Brain microvascular endothelial cell (primary cell): ENCODE measurements around the gene EMCN.
"Not testable (repeated sequence)": the region's sequence is repeated elsewhere in the genome, so short reads cannot be mapped to it uniquely, and the experiment has no call there.

Experiments
- DNase-seq: peaks from one replicate; pipeline ENCODE4 v3.0.0-alpha.2; 2020
- H3K27ac ChIP-seq: fragments of 250-450 bp; sonication (Bioruptor Pico); 2 replicates; pipeline ENCODE4 v1.5.1; 2020; ENCODE audit warnings: mild to moderate bottlenecking, moderate library complexity
- H3K27me3 ChIP-seq: fragments of 250-450 bp; sonication (Bioruptor Pico); replicated peaks from 2 replicates; pipeline ENCODE4 v1.5.1; 2020; ENCODE audit warnings: mild to moderate bottlenecking
- H3K36me3 ChIP-seq: fragments of 250-450 bp; sonication (Bioruptor Pico); replicated peaks from 2 replicates; pipeline ENCODE4 v1.5.1; 2020; ENCODE audit warnings: mild to moderate bottlenecking
- H3K4me3 ChIP-seq: 2 replicates; pipeline ENCODE4 v1.5.1; 2011; ENCODE audit warnings: low read depth, mild to moderate bottlenecking, control low read depth, low read length, moderate library complexity
- in situ Hi-C: cut with HindIII; loops from 2 replicates; pipeline ENCODE4 v1.10.0; 2017; ENCODE audit warnings: low sequenced_read_pairs, low pct_ligation_motif_present
- TF ChIP-seq, protein P1 (sequence below): IDR thresholded peaks from 2 replicates; pipeline ENCODE4 v1.5.1; 2011; ENCODE audit warnings: low read depth, mild to moderate bottlenecking, moderate library complexity, low read length, control low read depth, inconsistent platforms; ENCODE audit errors: missing control alignments

Gene EMCN

DNA sequence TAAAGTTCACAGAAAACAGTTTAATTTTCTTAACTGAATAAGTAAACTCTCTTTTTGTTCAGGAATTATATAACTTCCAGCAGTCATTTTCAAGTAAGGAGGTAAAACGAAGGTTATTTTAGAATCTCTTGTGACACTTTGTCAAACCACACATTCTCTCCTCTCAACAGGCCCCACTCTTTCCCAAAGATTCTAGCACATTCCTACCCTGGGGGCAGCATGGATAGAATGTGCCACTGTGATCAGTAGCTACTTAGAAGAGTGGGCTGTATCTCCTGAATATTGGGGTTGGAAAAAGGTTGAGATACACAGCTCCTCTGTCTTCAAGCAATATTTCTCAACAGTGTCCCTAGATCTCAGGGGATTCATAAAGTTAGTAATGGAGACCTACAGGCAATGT lies 157.6 kb downstream of the EMCN start:
- no peak for DNase-seq
- no peaks in the 10 kb centered on the region for H3K27me3 ChIP-seq
- in situ Hi-C loops, result no loop called here
- TF ChIP-seq, protein P1, sequence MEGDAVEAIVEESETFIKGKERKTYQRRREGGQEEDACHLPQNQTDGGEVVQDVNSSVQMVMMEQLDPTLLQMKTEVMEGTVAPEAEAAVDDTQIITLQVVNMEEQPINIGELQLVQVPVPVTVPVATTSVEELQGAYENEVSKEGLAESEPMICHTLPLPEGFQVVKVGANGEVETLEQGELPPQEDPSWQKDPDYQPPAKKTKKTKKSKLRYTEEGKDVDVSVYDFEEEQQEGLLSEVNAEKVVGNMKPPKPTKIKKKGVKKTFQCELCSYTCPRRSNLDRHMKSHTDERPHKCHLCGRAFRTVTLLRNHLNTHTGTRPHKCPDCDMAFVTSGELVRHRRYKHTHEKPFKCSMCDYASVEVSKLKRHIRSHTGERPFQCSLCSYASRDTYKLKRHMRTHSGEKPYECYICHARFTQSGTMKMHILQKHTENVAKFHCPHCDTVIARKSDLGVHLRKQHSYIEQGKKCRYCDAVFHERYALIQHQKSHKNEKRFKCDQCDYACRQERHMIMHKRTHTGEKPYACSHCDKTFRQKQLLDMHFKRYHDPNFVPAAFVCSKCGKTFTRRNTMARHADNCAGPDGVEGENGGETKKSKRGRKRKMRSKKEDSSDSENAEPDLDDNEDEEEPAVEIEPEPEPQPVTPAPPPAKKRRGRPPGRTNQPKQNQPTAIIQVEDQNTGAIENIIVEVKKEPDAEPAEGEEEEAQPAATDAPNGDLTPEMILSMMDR, result no peak
- no peak overlapping the region for H3K27ac ChIP-seq
- H3K4me3 ChIP-seq, result no peak overlapping the region
- no peaks in the 10 kb centered on the region for H3K36me3 ChIP-seq

DNA sequence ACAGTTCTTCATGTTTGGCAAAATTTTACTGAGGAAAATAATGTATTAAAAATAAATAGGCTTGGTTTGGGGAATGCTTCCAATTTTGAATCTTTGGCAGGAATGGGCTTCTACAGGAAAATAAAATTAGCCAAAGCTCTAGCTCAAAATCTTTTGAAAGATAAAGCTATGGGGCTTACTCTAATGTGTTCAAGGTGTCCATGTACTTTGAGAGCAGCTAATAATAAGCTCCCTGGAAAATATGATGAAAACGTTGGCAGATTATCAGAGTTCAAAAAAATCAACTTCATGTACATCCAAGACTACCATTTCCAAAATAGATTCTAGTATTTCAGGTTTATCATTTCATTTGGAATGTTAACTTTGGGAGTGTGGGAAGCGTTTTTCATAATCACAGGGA lies 158.4 kb downstream of the EMCN start:
- Histone ChIP-seq H3K36me3 (no peaks in the 10 kb centered on the region), H3K27me3 (no peaks in the 10 kb centered on the region), H3K27ac (no peak overlapping the region), H3K4me3 (no peak overlapping the region)
- DNase-seq, result no peak
- TF ChIP-seq, protein P1, result no peak
- in situ Hi-C loops, result no loop called here

DNA sequence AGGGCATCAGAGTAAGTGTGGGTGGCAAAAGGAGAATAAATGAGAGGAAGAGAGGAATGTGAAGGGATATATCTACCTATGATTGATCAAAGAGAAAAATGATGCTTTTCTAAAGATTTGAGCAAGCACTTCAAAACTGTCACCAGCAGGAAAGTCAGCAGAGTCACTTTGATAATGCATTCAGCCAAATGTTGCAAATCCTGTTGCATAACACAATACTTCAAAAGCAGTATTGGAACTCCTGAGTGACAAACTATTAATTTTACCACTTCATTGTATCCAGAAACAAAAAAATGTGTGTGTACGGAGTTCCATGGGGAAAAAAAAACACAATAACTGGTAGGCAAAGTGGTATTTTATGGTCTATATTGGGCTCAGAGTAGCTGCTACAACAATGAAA lies 160.3 kb downstream of the EMCN start:
- DNase-seq, result no peak
- in situ Hi-C loops, result no loop called here
- Histone ChIP-seq H3K36me3 (no peaks in the 10 kb centered on the region), H3K4me3 (no peak overlapping the region), H3K27me3 (no peaks in the 10 kb centered on the region), H3K27ac (no peak overlapping the region)
- TF ChIP-seq, protein P1, result no peak

DNA sequence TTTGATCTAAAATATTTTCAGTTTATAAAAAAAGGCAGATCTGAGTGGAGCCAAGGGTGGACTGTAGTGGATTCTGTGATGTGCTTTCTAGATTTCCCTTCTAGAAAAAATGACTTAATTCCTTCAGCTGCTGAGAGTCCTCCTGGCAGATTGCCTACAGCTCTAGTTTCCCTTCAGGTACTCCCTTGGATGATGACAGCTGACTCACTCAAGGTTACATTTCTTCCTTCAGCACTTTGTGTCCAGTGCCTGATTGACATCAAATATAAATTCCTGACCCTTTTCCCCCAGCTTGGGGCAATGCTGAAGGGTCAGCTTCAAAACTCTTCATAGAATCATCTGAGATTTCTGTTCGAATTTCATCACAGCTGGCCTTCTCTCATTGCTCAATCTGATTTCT lies 161.7 kb downstream of the EMCN start:
- no peak overlapping the region for H3K4me3 ChIP-seq
- no peaks in the 10 kb centered on the region for H3K36me3 ChIP-seq
- no peaks in the 10 kb centered on the region for H3K27me3 ChIP-seq
- no peak overlapping the region for H3K27ac ChIP-seq
- in situ Hi-C loops, result no loop called here
- TF ChIP-seq, protein P1, result no peak
- DNase-seq, result no peak

DNA sequence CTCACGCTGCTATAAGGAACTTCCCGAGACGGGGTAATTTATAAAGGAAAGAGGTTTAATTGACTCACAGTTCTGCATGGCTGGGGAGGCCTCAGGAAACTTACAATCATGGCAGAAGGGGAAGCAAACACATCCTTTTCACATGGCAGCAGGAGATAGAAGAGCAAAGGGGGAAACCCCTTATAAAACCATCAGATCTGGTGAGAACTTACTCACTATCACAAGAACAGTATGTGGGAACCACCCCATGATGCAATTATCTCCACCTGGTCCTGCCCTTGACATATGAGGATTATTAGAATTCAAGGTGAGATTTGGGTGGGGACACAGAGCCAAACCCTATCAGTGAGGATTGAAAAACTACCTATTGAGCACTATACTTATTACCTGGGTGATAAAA lies 165.5 kb downstream of the EMCN start:
- H3K36me3 ChIP-seq, H3K27ac ChIP-seq, in situ Hi-C loops, H3K27me3 ChIP-seq, DNase-seq, H3K4me3 ChIP-seq: not testable (repeated sequence)

DNA sequence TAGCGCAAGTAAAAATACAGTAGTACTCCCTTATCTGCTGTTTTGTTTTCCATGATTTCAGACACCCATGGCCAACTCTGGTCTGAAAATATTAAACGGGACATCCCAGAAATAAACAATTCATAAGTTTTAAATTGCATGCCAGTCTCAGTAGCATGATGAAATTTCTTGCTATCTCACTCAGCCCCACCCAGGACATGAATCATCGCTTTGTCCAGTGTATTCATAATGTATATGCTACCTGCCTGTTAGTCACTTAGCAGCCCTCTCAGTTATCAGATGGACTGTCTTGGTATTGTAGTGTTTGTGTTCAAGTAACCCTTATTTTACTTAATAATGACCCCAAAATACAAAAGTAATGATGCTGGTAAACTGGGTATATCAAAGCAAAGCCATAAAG lies 169.3 kb downstream of the EMCN start:
- no peaks in the 10 kb centered on the region for H3K27me3 ChIP-seq
- in situ Hi-C loops, result no loop called here
- peak; percentile 94 for DNase-seq
- peak overlapping the region; percentile 54 for H3K27ac ChIP-seq
- no peak overlapping the region for H3K4me3 ChIP-seq
- TF ChIP-seq, protein P1, result no peak
- no peaks in the 10 kb centered on the region for H3K36me3 ChIP-seq
